GM12878 (cell line): ENCODE measurements around the gene SNX3. TPM values are rescaled to one million over a fixed set of nuclear protein-coding genes. Genes with fewer than 3 reads are reported as not detected.

Experiments
- ATAC-seq: fragments of 200-7000 bp; cut with Tn5 transposase; 3 replicates; pipeline ENCODE4 v1.9.1; 2020; ENCODE audit warnings: mild to moderate bottlenecking, moderate library complexity
- BruUV-seq: library from RNA; stranded (reverse); fragments of 400-500 nt; replicated peaks from 2 replicates; lab custom pipeline; 2021; lab: Mats Ljungman, UMichigan
- CTCF ChIA-PET: fragments of 300-600 bp; sonication (Branson Sonifier 250); formaldehyde crosslinking; extraction: SDS; loops from one replicate; lab custom pipeline; 2021; ENCODE audit warnings: inconsistent platforms; lab: Yijun Ruan, JAX
- POLR2A ChIA-PET: fragments of 350-600 bp; formaldehyde crosslinking; extraction: SDS; loops from one replicate; lab custom pipeline; 2021; ENCODE audit warnings: inconsistent platforms; lab: Charles Lee
- RAD21 ChIA-PET: fragments of 300-600 bp; sonication (Branson Sonifier 250); formaldehyde crosslinking; loops from one replicate; lab custom pipeline; 2023; ENCODE audit warnings: antibody characterized with exemption; ENCODE audit not compliant: unreplicated experiment; lab: Charles Lee
- SMC1A ChIA-PET: fragments of 300-600 bp; sonication (Branson Sonifier 250); formaldehyde crosslinking; loops from one replicate; lab custom pipeline; 2023; ENCODE audit not compliant: unreplicated experiment, uncharacterized antibody; lab: Charles Lee
- DNase-seq: peaks from one replicate; pipeline ENCODE4 v3.0.0-alpha.2; 2011; ENCODE audit warnings: low read depth, low spot score
- FAIRE-seq: peaks from 3 replicates; lab custom pipeline; 2011; peaks lifted over from hg19 to GRCh38; lab: Jason Lieb, UNC
- H2AFZ ChIP-seq: 2 replicates; pipeline ENCODE4 v1.6.0; 2011; ENCODE audit warnings: low read depth, low read length, control low read depth; ENCODE audit not compliant: control insufficient read depth
- H3K27ac ChIP-seq: 2 replicates; pipeline ENCODE4 v1.5.1; 2011; ENCODE audit warnings: control low read depth; ENCODE audit not compliant: control insufficient read depth, insufficient read depth
- H3K27me3 ChIP-seq, 2 experiments: replicated peaks in 1 of 2; 2 replicates each; pipeline versions ENCODE4 v1.6.0 to v1.6.1; 2011; ENCODE audit warnings: low read length in 1 of 2; ENCODE audit not compliant: control insufficient read depth in 2 of 2, insufficient read depth in 2 of 2
- H3K36me3 ChIP-seq, 2 experiments: 2 replicates each; pipeline ENCODE4 v1.5.1; 2011; ENCODE audit warnings: low read length in 1 of 2; ENCODE audit not compliant: control insufficient read depth in 2 of 2, insufficient read depth in 2 of 2
- H3K4me1 ChIP-seq: 2 replicates; pipeline ENCODE4 v1.6.1; 2011; ENCODE audit warnings: mild to moderate bottlenecking, low read length, moderate library complexity, mixed read lengths; ENCODE audit not compliant: control insufficient read depth, insufficient read depth
- H3K4me2 ChIP-seq: 2 replicates; pipeline ENCODE4 v1.6.0; 2011; ENCODE audit warnings: control low read depth; ENCODE audit not compliant: control insufficient read depth, insufficient read depth
- H3K4me3 ChIP-seq: fragments of 200-600 bp; sonication (generic); 2 replicates; pipeline ENCODE4 v1.5.1; 2016
- H3K79me2 ChIP-seq: 2 replicates; pipeline ENCODE4 v1.6.0; 2011; ENCODE audit warnings: low read length; ENCODE audit not compliant: control insufficient read depth, insufficient read depth
- H3K9ac ChIP-seq: 2 replicates; pipeline ENCODE4 v1.8.0; 2011; ENCODE audit warnings: low read length, control low read depth, mixed read lengths; ENCODE audit not compliant: control insufficient read depth, insufficient read depth
- H3K9me3 ChIP-seq: replicated peaks from 3 replicates; pipeline ENCODE4 v1.5.1; 2011; ENCODE audit warnings: mild to moderate bottlenecking, low read length; ENCODE audit not compliant: control insufficient read depth, insufficient read depth
- H4K20me1 ChIP-seq: 2 replicates; pipeline ENCODE4 v1.6.0; 2011; ENCODE audit not compliant: control insufficient read depth, insufficient read depth
- CHD2 ChIP-seq: IDR thresholded peaks from 2 replicates; pipeline ENCODE4 v1.6.1; 2011; ENCODE audit warnings: low read depth, low read length, improper control_type of control experiment, borderline replicate concordance
- FOXM1 ChIP-seq: IDR thresholded peaks from 2 replicates; pipeline ENCODE4 v1.6.1; 2012; ENCODE audit warnings: low read depth, mild to moderate bottlenecking, inconsistent platforms, low read length, moderate library complexity
- IKZF1 ChIP-seq: fragments of 450-650 bp; conservative IDR thresholded peaks from 2 replicates; pipeline ENCODE4 v1.6.1; 2017; ENCODE audit warnings: antibody characterized with exemption, mild to moderate bottlenecking
- JUNB ChIP-seq: IDR thresholded peaks from 2 replicates; pipeline ENCODE4 v1.6.1; 2016; ENCODE audit warnings: antibody characterized with exemption, mild to moderate bottlenecking
- KDM1A ChIP-seq: fragments of 200-600 bp; sonication (generic); IDR thresholded peaks from 2 replicates; pipeline ENCODE4 v1.6.1; 2016; ENCODE audit warnings: borderline replicate concordance
- MYB ChIP-seq: fragments of 150-350 bp; IDR thresholded peaks from 2 replicates; pipeline ENCODE4 v1.6.1; 2014; ENCODE audit warnings: mild to moderate bottlenecking, low read depth, low read length, borderline replicate concordance
- MYC ChIP-seq: IDR thresholded peaks from 2 replicates; pipeline ENCODE4 v1.6.1; 2011; ENCODE audit warnings: mild to moderate bottlenecking, low read length, moderate library complexity, inconsistent platforms; ENCODE audit not compliant: insufficient read depth, insufficient replicate concordance, insufficient read length, severe bottlenecking
- PML ChIP-seq: IDR thresholded peaks from 2 replicates; pipeline ENCODE4 v1.6.1; 2012; ENCODE audit warnings: low read length, inconsistent platforms
- POLR2A ChIP-seq: IDR thresholded peaks from 2 replicates; pipeline ENCODE4 v1.6.1; 2011; ENCODE audit warnings: low read depth, mild to moderate bottlenecking, low read length
- RBBP5 ChIP-seq: fragments of 200-600 bp; sonication (generic); conservative IDR thresholded peaks from 2 replicates; pipeline ENCODE4 v1.6.1; 2016
- SKIL ChIP-seq: fragments of 450-650 bp; IDR thresholded peaks from 2 replicates; pipeline ENCODE4 v1.6.1; 2017; ENCODE audit warnings: mild to moderate bottlenecking, low read depth, inconsistent platforms; ENCODE audit not compliant: poor library complexity, severe bottlenecking
- SMARCA5 ChIP-seq: fragments of 450-650 bp; IDR thresholded peaks from 2 replicates; pipeline ENCODE4 v1.6.1; 2017; ENCODE audit warnings: mild to moderate bottlenecking
- YY1 ChIP-seq: IDR thresholded peaks from 2 replicates; pipeline ENCODE4 v1.6.1; 2011; ENCODE audit warnings: low read depth, mild to moderate bottlenecking, low read length
- ZNF24 ChIP-seq: fragments of 450-650 bp; IDR thresholded peaks from 2 replicates; pipeline ENCODE4 v1.6.1; 2017; ENCODE audit warnings: antibody characterized with exemption, mild to moderate bottlenecking
- WGBS: methylation state at CpG from one replicate; pipeline ENCODE4 v1.1.6; 2016; ENCODE audit warnings: low lambda C conversion rate; ENCODE audit not compliant: insufficient replicate concordance, insufficient coverage; ENCODE audit errors: missing lambda C conversion rate; 5-methylcytosine and 5-hydroxymethylcytosine counted together
- in situ Hi-C: fragments of 300-500 bp; cut with MboI; formaldehyde crosslinking; loops from 9 replicates; pipeline ENCODE4 v1.14.3; 2018; ENCODE audit warnings: mixed read lengths
- intact Hi-C: fragments of 100-400 bp; cut with micrococcal nuclease; formaldehyde crosslinking; loops from one replicate; pipeline ENCODE4 v1.14.2; 2022; ENCODE audit not compliant: unreplicated experiment
- polyA plus RNA-seq, 11 experiments: library from polyadenylated mRNA; depleted of rRNA in 4 of 11; unstranded in 6 of 11; stranded (reverse) in 5 of 11; fragments of >200 nt; fragmentation: Nextera tagmentation in 4 of 11; fragmentation: Illumina TruSeq in 1 of 11; extraction: Ambion mirVana in 4 of 11; extraction: Trizol in 1 of 11; gene quantifications; 1 replicate in 1 of 11; 2 replicates in 10 of 11; pipeline versions ENCODE4 v1.2.1 to v1.2.3, GENCODE V29; 2011 to 2016; ENCODE audit warnings: inconsistent platforms in 2 of 11, missing spikeins in 2 of 11, low read depth in 1 of 11
- total RNA-seq, 4 experiments: library from RNA; depleted of rRNA in 3 of 4; stranded (reverse); fragments of >200 nt in 3 of 4; fragmentation: Illumina TruSeq in 1 of 4; extraction: Trizol in 1 of 4; gene quantifications; 2 replicates each; pipeline versions ENCODE4 v1.2.1 to v1.2.3, GENCODE V29; 2013 to 2021
- TF ChIP-seq, protein P1 (sequence below): fragments of 450-650 bp; conservative IDR thresholded peaks from 2 replicates; pipeline ENCODE4 v1.6.1; 2017; ENCODE audit warnings: mild to moderate bottlenecking, moderate library complexity

SNX3 gene
- total and polyA plus RNA-seq, 10 of the 15 experiments (the other 5 are each of a cell fraction or from before 2014, with no cell fraction given) = 43.7 to 297 (median 95.6) TPM

GRCh38 chr6:108200631-108201030, 60.2 kb downstream of the SNX3 start:
- no TSS peak for BruUV-seq
- FAIRE-seq = no peak

GRCh38 chr6:108200186-108200585, 60.7 kb downstream of the SNX3 start:
- no peak overlapping the region for H3K27ac ChIP-seq
- ChIA-PET RAD21 (no interaction called here), CTCF (no interaction called here), POLR2A (no interaction called here), SMC1A (interaction anchor here (0.7 to 2.1 kb wide), 3 partner anchors 12 to 27 kb away, joined by 3 to 5 read pairs (median 3); no protein-coding TSS in a partner anchor)
- H2AFZ ChIP-seq = no peak overlapping the region
- intact Hi-C loops = no loop called here
- DNase-seq (no peak), FAIRE-seq (no peak), ATAC-seq (no peak)
- no peaks in the 10 kb centered on the region for H4K20me1 ChIP-seq
- H3K36me3 ChIP-seq = no peaks in the 10 kb centered on the region
- no peak overlapping the region for H3K9ac ChIP-seq
- no peak overlapping the region for H3K4me3 ChIP-seq
- no peaks in the 10 kb centered on the region for H3K79me2 ChIP-seq
- H3K4me2 ChIP-seq = no peak overlapping the region
- 92% methylated on average over 8 of the region's 8 CpGs for WGBS
- no TSS peak for BruUV-seq
- H3K4me1 ChIP-seq = peaks cover 4% of the 10 kb centered on the region; the same call in 1 of the 2 replicates
- H3K27me3 ChIP-seq = no peaks in the 10 kb centered on the region
- no peaks in the 10 kb centered on the region for H3K9me3 ChIP-seq
- no peak for TF ChIP-seq SKIL
- no peak for TF ChIP-seq PML
- no peak for TF ChIP-seq MYC
- TF ChIP-seq KDM1A = no peak
- TF ChIP-seq CHD2 = no peak
- no peak for TF ChIP-seq RBBP5
- no peak for TF ChIP-seq FOXM1
- TF ChIP-seq MYB = no peak
- no peak for TF ChIP-seq JUNB
- TF ChIP-seq, all 136 proteins: peak for 0
- in situ Hi-C loops = no loop called here

More at GRCh38 chr6:108200631-108201030, 60.2 kb downstream of the SNX3 start:
- Histone ChIP-seq H3K27me3 (no peaks in the 10 kb centered on the region), H2AFZ (no peak overlapping the region), H4K20me1 (no peaks in the 10 kb centered on the region), H3K4me3 (no peak overlapping the region), H3K79me2 (no peaks in the 10 kb centered on the region), H3K9me3 (no peaks in the 10 kb centered on the region), H3K36me3 (no peaks in the 10 kb centered on the region), H3K27ac (no peak overlapping the region), H3K4me1 (peaks cover 4% of the 10 kb centered on the region; the same call in 1 of the 2 replicates), H3K4me2 (no peak overlapping the region), H3K9ac (no peak overlapping the region)
- CTCF ChIA-PET = no interaction called here
- SMC1A ChIA-PET = interaction anchor here (0.6 to 0.7 kb wide), 2 partner anchors 23 to 129 kb away, joined by 3 read pairs; no protein-coding TSS in a partner anchor
- intact Hi-C loops = no loop called here
- DNase-seq (no peak), ATAC-seq (no peak)
- POLR2A ChIA-PET = no interaction called here
- TF ChIP-seq POLR2A (no peak), IKZF1 (no peak), SMARCA5 (no peak), ZNF24 (no peak), YY1 (no peak)
- TF ChIP-seq, protein P1, sequence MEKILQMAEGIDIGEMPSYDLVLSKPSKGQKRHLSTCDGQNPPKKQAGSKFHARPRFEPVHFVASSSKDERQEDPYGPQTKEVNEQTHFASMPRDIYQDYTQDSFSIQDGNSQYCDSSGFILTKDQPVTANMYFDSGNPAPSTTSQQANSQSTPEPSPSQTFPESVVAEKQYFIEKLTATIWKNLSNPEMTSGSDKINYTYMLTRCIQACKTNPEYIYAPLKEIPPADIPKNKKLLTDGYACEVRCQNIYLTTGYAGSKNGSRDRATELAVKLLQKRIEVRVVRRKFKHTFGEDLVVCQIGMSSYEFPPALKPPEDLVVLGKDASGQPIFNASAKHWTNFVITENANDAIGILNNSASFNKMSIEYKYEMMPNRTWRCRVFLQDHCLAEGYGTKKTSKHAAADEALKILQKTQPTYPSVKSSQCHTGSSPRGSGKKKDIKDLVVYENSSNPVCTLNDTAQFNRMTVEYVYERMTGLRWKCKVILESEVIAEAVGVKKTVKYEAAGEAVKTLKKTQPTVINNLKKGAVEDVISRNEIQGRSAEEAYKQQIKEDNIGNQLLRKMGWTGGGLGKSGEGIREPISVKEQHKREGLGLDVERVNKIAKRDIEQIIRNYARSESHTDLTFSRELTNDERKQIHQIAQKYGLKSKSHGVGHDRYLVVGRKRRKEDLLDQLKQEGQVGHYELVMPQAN = no peak
- in situ Hi-C loops = no loop called here
- RAD21 ChIA-PET = no interaction called here
- 83% methylated on average over 7 of the region's 7 CpGs for WGBS
